ENCODE results near the gene ZNF334.

ZNF334 gene

DNA sequence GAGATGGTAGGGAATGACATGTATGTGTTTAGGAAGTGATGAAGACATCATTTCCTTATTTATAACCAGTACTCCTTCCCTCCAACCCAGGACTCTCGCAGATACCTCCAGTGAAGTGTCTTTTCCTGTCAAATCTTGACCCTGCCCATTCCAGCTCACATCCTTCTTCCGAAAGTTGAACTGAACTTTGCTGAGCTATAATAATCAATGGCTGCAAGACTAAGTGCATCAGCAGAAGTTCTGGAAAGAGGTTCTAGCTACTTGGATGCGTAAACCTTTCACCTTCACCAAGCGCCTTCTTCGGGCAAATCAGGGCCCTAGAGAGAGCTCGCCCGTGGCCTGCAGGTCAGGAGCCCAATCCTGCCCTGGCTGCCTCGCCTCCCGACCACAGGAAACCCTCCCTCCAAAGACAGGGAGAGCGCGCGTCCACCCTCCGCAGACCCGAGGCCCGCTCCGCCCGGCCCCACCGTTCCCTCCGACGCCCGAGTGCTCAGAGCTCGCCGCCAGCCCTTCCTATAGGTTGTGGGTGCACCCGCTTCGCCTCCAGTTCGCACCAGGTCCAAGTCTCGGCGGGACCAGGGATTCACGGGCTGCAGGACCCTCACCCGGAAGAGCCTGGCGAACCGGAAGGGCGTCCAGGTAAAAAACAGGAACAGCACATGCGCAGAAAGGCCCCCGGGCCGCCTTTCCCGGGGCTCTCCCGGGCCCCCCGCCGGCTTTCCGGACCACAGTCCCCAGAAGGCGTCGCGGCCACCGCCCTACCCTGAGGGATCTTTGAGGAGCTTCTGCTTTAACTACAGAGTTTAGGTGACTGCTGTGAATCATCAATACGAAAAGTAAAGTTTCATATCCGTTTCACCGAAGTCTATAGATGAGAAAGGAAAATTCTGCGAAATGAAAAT is at the start of gene ZNF334:
ZNF334 (minus strand) TSS at position 617 of the 902 bp plus-strand sequence. CDS start 1,457 bp downstream, outside the sequence.
- DNase-seq (ENCODE audit: low read depth in 1 of 2, low spot score in 1 of 2) = peak in 1 of 2 donors; percentile 12

DNA sequence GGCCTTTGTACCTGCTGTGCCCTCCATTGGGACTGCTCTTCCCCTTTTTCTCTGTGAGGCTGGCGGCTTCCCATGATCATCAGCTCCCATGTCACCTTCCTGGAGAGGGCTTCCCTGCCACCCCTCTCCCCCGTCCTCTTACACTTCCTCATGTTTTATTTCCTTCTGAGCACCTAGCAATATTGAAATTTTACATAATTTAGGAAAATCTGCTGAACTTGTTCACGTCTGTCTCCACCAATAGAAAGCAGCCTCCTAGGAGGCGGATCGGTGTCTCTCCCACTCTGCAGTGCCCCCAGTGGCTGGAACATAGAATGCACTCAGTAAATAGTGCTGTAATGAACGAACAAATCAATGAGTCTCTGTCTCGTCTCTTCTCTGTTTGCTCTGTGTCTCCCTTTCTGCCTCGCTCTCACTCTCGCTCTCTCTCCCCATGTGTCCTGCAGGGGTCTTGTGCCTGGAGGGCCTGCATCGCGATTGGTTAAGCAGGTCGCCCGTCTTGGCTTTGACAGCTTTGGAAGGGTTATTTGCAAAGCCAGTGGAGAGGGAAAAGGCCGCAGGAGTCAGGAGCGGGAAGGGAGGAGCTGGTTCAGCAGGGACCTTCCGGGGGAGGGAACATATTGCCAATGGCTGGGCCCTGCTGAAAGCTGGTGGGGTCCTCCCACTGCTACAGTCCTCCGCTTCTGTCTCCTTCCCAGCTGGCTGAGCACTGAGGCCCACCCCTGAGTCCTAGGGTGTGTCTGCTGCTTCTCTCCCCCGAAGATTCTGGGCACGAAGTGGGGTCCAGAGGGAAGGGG is 49.2 kb upstream of the ZNF334 start:
- peak in 1 of 2 donors; percentile 27 for DNase-seq (ENCODE audit: low read depth in 1 of 2, low spot score in 1 of 2)

DNA sequence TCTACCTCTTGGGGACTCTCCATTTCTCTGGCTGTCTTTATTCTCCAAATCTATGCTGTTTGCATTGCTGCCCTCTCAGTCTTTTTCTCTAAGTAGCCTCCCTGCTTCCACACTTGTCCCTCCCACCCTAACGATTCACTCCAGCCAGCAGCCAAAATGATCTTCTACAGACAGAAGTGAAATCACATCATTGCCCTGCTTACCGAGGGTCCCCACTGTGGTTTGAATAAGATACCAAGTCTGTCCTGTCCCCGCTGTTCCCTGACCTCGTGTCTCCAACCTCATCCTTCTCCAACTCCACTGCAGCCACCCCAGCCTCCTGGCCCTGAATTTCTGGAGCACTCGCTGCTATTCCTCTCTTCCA is 48.6 kb upstream of the ZNF334 start:
- no peak for DNase-seq (ENCODE audit: low read depth in 1 of 2, low spot score in 1 of 2)

DNA sequence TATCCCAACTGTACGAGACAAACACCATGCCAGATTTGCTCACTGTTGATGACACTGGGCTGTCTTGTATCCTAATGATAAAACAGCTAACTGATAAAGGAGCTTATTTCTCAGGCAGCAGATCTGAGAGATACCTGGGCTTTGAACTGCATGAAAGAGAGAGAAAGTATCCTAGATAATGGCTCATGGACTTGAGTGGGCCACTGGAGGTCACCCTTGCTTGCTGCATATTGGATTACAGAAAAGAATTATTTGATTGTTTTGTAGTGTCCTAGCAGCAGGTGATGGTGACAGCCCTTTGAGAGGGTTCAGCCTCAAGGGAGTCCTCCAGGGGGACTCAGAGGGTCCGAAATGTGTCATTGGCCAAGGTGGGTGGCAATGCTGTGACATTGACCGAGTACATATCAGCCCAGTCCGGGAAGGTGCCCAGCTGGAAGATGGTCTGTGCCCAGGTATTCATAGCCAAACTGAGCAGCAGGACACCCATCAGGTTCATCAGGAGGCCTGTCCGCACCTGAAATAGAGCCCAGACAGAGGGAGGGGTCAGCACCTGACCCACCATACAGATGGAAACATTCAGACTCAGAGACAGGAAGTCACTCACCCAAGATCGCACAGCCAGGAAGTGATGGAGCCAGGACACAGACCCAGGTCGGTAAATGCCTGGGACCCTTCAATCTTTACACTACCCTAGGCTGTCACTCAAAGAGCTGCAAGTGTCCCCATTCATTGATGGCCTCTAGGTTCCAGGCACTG is 46.5 kb upstream of the ZNF334 start:
- DNase-seq (ENCODE audit: low read depth in 1 of 2, low spot score in 1 of 2) = no peak

DNA sequence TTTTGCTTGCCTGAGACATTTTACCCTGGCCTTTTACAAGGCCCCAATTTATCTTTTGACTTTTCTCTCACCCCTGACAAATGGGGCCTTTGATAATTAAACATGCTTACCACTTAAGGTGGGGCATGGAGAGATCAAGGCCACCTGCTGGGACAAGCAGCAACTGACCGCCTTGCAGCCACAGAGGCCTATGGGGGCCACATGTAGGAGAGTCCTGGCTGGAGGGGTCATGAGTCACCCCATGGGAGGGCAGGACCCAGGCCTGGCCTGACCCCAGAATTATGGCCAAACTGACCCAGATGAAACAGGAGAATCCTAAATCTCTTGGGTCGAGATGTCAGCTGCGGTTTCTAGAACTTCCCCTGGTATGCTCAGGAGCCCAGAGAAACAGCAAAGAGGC is 45.6 kb upstream of the ZNF334 start:
- no peak for DNase-seq (ENCODE audit: low read depth in 1 of 2, low spot score in 1 of 2)

DNA sequence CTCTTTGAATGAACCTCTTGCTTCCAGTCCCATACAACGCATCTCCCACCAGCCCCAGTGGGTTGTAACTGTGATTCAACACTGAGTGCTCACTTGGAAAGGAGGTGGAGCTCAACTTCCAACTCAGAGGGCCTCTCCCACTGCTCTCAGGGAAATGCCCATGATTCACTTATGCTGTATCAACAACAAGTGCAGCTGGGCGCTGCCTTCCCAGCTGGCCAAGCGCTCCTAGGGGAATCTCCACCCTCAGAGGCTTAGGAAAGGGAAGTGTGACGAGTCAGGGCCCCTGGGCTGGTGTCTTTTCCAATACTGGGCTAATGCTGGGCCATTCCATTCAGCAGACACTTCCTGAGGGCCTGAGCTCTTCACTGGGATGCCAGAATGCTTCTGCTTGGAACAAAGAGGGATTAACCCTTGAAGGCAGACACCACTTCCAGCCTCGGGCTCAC is 45.2 kb upstream of the ZNF334 start:
- DNase-seq (ENCODE audit: low read depth in 1 of 2, low spot score in 1 of 2) = no peak

DNA sequence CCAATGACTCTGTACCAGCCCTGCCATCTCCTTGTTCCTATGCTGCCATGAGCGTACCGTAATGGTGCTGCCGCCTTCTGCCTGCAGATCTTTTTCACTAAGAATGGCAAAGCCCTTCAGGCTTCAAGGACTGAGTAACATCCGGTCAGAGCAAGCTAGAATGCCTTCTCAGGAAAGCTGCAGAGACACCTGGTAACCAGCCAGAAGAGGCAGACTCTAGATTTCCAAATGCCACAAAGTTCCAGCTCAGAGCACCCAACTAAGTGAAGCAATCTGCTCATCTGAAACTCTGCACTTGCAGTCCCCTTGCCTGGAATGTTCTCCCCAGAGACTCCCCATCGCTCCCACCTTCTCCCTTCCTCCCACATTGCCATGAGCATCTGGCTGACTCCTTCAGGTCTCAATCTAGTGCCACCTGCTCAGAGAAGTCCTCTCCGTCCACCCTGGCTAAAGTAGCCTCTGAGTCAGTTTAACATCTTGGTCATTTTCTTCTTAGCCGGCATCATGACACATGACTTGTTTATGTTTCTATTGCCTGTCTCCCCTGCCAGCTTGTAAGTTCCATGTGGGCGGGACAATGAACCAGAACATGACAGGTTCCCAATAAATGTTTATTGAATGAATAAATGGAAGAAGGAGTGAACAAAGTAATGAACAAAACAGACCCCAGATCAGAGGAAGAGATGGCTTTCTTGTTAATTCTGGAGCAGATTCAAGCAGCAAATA is 44.0 kb upstream of the ZNF334 start:
- DNase-seq (ENCODE audit: low read depth in 1 of 2, low spot score in 1 of 2) = no peak

DNA sequence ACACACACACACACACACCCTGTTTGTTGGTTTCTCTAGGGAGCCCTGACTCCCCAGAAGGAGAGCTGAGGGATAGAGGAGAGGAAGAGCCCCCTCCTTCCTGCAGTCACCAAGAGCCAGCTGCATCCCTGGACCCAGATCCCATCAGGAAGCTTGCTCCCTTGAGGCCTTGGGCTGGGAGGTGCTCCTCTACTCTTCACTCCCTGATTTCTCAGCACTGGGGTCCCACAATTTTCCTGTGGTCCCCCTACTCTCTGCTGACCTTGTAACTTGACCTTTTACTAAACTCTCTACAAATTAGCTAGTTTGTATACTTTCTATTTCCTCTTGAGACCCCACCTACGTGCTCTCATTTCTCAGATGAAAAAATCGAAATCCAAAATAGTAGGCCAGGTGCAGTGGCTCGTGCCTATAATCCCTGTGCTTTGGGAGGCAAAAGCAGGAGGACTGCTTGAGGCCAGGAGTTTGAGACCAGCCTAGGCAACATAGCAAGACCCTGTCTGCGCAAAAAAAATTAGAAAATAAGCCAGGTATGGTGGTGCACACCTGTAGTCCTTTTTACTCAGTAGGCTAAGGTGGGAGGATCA is 42.1 kb upstream of the ZNF334 start:
- DNase-seq (ENCODE audit: low read depth in 1 of 2, low spot score in 1 of 2) = no peak

DNA sequence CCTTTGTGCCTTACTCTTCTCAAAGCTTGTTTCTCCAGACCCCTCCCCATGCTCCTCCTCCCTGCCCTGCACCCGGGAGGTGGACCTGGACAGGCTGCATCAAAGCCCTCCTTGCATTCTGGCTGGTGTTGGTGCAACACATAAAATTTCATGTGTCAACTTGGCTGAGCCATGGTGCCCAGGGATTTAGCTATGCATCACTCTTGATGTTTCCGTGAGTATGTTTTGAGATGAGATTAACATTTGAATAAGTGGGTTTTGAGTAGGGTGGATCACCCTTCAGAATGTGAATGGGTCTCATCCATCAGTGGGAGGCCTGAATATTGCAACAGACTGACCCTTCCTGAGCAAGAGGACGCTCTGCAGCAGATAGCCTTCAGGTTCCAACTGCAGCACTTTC is 41.5 kb upstream of the ZNF334 start:
- no peak for DNase-seq (ENCODE audit: low read depth in 1 of 2, low spot score in 1 of 2)

DNA sequence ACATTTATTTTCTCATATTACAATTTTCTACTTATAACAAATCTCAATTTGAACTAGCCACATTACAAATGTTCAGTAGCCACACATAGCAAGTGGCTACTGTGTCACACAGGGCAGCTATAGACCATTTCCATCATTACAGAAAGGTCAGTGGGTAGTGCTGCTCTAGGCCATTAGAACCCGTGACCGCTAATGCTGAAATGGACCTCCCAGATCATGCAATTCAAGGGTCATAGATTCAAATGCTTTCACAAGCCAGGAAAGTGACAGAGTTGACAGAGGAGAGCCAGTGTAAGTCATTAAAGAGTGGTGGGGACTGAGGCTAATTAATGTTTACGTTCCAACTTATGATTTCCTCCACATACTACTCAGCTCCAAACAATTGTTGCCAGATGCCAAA is 40.6 kb upstream of the ZNF334 start:
- DNase-seq (ENCODE audit: low read depth in 1 of 2, low spot score in 1 of 2) = no peak

DNA sequence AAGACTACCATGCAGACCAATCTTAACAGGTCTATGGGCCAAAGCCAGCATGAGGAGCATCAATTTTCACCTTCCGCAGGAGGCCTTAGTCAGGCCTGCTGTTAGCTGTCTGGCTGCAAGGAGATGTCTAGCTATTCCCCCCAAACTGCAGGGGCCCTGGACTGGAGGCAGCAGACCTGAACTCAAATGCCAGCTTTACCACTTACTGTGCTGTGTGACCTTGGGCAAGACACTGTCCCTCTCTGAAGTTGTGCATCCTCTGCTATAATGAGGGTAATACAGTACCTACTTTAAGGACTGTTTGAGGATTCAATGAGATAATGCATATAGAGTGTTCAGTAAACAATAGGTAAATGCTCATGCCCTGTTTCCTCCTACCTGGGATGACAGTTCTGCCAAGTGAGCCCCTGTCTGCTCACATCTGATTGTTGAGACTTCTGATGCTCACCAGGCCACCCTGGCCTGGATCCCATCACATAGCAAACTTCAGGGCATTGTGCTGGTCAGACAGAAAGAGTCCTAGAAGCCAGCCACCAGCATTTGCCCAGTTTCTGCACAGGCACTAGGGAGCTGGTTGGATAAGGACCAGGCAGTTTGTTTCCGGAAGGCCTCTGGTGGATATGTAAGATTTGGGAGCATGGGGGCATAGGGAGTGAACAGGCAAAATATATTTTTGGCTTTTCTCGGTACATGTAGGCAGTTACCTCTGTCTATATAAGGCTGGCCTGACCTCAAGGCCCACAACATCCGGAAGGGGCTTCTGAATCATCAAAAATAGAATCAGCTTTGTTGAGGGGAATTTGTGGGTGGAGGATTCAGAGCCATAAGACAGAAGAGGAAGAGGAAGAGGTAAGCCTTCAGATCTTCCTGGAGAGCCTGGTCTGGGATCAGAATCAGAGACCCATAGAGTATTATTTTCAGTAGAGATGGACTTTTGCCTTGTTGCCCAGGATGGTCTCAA is 39.4 kb upstream of the ZNF334 start:
- DNase-seq (ENCODE audit: low read depth in 1 of 2, low spot score in 1 of 2) = no peak

DNA sequence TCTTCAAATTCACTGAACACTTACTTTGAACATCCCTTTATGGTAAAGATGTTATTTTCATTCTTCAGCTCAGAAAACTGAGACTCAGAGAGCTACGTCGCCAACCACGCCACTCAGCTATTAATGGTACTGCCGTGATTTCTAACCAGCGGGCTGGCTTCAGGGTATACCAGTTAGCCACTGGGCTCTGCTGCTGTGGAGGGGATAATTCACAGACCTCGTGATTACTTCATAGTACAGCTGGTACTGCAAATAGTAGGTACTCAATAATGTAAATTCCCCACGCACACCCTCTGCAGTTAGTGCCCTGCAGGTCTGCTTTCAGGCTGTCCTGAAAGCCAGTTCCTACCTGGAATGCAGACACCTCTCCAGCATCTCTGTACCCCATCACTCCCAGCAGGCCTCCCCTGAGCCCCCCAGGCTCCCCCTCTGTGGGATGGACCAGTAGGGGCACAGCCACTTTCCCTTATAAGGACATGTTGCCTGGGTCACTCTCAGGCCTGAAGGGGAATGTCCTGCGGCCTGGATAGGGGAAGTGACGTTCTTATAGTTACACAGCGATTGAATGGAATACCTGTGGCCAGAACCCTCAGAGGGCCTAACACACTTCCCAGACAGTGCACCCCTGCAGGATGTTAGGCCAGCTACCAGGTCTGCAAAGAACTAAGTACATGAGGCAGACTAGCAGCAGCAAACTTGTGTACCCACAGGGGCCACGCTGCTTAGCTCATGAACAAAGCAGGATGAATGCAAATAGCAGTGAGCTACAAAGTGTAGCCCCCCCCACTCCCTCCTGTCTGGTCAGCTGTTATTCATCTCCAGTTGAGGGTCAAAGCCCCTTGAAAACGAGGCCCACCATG is 38.4 kb upstream of the ZNF334 start:
- no peak for DNase-seq (ENCODE audit: low read depth in 1 of 2, low spot score in 1 of 2)

DNA sequence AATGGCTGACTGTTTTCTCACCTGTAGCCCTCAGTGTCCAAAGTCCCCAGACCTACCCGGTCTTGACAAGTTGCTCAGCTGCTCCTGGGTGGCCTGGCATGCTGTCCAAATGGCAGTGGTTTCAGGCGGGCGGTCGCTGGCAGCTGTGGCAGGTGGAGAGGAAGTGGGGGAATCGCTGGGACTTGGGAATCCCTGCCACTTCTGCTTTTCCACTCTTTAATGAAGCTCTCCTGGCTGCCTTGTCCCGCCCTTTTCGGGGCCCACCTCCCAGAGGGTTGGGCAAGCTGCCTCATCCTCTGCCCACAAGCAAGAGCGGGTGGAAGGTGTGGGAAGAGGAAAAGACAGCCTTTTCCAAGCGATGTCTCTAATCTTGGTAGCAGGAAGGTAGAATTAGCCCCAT is 37.1 kb upstream of the ZNF334 start, which contains the start of gene OCSTAMP:
OCSTAMP (minus strand) TSS at position 194 of the 400 bp plus-strand sequence; CDS start at position 100, 94 bp downstream.
- no peak for DNase-seq (ENCODE audit: low read depth in 1 of 2, low spot score in 1 of 2)

DNA sequence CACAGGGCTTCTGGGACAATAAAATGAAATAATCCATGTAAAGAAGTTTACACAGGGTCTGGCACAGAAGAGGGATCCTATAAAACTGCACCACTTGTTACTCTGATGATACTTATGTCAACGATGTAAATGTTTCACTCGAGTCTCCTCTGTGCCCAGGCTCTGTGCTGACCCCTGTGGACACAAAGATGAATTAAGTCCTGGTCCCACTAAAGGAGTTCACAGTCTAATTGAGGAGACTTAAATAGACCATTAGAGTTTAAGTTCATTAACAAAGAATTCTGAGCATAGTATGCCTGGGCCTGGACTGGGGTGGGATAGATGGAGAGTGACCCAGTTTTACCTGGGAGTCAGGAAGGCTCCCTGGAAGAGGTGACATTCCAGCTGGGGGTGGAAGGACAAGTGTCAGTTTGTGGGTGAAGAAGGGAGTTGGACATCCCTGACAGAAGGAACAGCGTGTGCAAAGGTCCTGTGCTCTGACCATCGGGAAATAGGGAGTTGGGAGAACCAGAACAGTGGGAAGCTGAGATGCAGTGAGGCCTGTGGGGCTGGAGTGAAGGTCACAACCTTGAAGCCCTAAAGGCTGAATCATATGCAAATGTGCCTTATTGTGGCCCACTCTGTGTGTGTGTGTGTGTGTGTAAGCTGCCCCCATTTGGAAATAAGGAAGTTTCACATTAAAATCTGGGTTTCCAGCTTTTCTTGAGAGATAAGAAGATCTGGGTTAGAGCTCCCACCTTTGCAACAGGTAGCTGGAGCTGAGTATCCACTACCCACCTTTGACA is 36.0 kb upstream of the ZNF334 start:
- DNase-seq (ENCODE audit: low read depth in 1 of 2, low spot score in 1 of 2) = no peak

DNA sequence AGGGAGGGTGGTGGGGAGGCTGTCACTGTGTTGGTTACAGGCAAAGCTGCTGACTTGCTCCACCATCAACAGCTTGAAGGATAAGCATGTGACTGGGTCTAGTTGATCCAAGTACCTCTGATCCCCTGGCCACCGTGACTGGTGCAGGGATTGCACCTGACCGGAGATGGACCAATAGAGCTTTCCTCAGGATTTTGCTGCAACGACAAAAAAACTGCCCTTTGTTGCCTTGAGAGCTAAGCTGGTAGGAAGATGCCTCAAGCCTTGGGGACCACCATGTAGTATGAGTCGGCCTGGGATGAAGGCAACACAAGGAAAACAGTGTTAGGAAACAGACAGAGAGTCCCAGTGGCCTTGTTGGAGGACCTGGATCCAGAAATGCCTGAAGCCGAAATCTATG is 35.3 kb upstream of the ZNF334 start:
- DNase-seq (ENCODE audit: low read depth in 1 of 2, low spot score in 1 of 2) = no peak

DNA sequence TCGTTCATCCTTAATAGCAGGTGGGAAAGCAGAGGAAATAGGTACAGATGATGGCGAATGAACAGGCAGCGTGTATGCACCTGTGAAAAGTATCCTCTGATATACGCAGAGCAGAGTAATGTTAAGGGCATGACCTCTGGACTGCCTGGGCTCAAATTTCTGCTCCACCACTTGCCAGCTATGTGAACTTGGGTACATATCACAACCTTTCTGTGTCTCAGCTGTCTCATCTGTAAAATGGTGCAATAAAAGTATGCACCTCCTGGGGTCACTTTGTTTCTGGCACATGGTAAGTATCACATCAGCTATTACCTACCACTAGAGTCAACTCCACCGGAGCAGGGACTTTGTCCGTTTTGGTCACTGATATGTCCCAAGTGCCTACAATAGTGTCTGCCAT is 34.6 kb upstream of the ZNF334 start:
- DNase-seq (ENCODE audit: low read depth in 1 of 2, low spot score in 1 of 2) = no peak

DNA sequence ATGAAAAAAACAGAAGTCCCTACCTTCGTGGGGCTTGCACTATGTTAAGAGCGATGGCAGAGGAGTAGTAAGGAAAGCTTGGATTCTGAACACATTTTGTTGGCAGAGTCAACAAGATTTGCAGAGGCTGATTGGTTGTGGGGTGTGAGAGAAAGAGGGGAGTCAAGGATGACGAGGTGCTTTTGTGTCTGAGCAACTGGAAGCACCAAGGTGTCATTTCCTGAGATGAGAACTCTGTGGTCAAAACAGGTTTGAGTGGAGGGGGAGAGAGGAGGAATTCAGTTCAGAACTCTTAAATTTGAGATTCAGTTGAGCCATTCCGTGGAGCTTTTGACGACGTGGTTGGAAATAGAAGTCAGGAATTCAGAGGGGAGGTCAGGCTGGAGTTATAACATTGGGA is 33.6 kb upstream of the ZNF334 start:
- DNase-seq (ENCODE audit: low read depth in 1 of 2, low spot score in 1 of 2) = no peak

Data from stimulated activated CD4-positive, alpha-beta T cell treated with anti-CD3 and anti-CD28 coated beads, Interleukin-15, amount 100 ng/mL, for 1 hour (primary cell).